Thyroid gland (tissue), 4 donors: ENCODE data around the gene NPHP4. TPM values are rescaled to one million over a fixed set of nuclear protein-coding genes. Genes with fewer than 3 reads are reported as not detected.

Experiments
- DNase-seq, 2 donors: peaks; one replicate each; pipeline ENCODE4 v3.0.0-alpha.2; 2019
- H3K27ac ChIP-seq, 3 donors: fragments of 200-600 bp; sonication (generic); 1 replicate in 2 of 3; 2 replicates in 1 of 3; pipeline ENCODE4 v1.5.1; 2016 to 2019; ENCODE audit warnings: mild to moderate bottlenecking in 1 of 3, moderate library complexity in 1 of 3
- H3K27me3 ChIP-seq: fragments of 200-600 bp; sonication (generic); one replicate; pipeline ENCODE4 v1.5.1; 2019
- H3K36me3 ChIP-seq, 2 donors: fragments of 200-600 bp; sonication (generic); one replicate each; pipeline ENCODE4 v1.5.1; 2016 to 2019
- H3K4me1 ChIP-seq, 2 donors: fragments of 200-600 bp; sonication (generic); one replicate each; pipeline ENCODE4 v1.5.1; 2017 to 2019
- H3K4me3 ChIP-seq, 3 donors: fragments of 200-600 bp; sonication (generic); replicated peaks in 1 of 3; 1 replicate in 2 of 3; 2 replicates in 1 of 3; pipeline ENCODE4 v1.5.1; 2016; ENCODE audit warnings: mild to moderate bottlenecking in 1 of 3
- H3K9me3 ChIP-seq: fragments of 200-600 bp; sonication (generic); one replicate; pipeline ENCODE4 v1.5.1; 2017
- POLR2A ChIP-seq, 2 donors: fragments of 450-650 bp; IDR thresholded peaks; one replicate each; pipeline ENCODE4 v1.6.1; 2017; ENCODE audit warnings: antibody characterized with exemption in 2 of 2, mild to moderate bottlenecking in 2 of 2, moderate library complexity in 1 of 2
- WGBS, 2 donors: methylation state at CpG; one replicate each; pipeline ENCODE4 v1.1.5; 2017; 5-methylcytosine and 5-hydroxymethylcytosine counted together
- intact Hi-C: fragments of 100-400 bp; cut with DNase I; formaldehyde crosslinking; loops from one replicate; pipeline ENCODE4 v1.15.1; 2023
- total RNA-seq, 4 donors: library from RNA; depleted of rRNA; stranded (reverse); fragments of >200 nt; gene quantifications; one replicate each; pipeline ENCODE4 v1.2.3, GENCODE V29; 2016
- TF ChIP-seq, protein P1 (sequence below), 6 experiments: fragments of 200-600 bp in 3 of 6; fragments of 450-650 bp in 3 of 6; sonication (generic) in 3 of 6; IDR thresholded peaks; one replicate each; pipeline ENCODE4 v1.5.1; 2016 to 2019; ENCODE audit warnings: antibody characterized with exemption in 6 of 6, mild to moderate bottlenecking in 2 of 6, inconsistent platforms in 1 of 6, moderate library complexity in 1 of 6

The NPHP4 gene
- total RNA-seq, 4 donors from 2014 or later = 24.3 to 48.3 (median 30.4) TPM

DNA sequence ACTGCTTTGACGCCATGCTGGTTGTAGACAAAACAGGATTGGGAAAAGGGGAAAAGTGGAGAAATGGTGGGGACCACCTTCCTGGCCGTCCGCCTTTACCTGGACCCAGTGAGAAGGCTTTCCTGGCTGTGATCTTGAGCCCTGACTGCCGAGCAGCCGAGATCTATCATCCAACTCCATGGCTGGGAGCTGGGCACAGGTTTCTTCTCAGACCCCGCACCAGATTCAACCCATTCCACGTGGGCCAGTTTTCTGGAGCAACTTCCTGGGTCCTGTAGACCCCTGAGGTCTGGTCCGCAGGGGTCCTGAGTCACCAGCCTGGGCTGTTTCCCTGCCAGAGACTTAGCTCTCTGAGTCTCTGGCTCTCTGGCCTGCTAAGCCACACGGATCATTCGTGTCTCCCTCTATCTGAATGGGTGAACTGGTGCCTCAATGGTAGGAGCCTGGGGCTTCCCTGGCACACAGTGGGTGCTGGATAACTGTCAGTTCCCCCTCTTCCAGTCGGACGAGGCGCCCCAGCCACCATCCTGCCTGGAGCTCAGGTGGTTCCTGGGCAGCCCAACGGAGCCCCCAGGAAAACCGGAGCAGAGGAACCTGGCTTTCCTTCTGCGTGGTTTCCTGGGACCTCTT lies 4.5 kb upstream of the NPHP4 start:
- Histone ChIP-seq H3K4me1 (peaks cover 8 to 9% of the 10 kb centered on the region in 2 donors), H3K27me3 (no peaks in the 10 kb centered on the region), H3K9me3 (no peaks in the 10 kb centered on the region), H3K36me3 (no peaks in the 10 kb centered on the region), H3K27ac (no peak overlapping the region), H3K4me3 (no peak overlapping the region)
- 81 to 87% methylated on average over 13 to 16 of the region's 16 CpGs for WGBS, 2 donors
- TF ChIP-seq, protein P1, sequence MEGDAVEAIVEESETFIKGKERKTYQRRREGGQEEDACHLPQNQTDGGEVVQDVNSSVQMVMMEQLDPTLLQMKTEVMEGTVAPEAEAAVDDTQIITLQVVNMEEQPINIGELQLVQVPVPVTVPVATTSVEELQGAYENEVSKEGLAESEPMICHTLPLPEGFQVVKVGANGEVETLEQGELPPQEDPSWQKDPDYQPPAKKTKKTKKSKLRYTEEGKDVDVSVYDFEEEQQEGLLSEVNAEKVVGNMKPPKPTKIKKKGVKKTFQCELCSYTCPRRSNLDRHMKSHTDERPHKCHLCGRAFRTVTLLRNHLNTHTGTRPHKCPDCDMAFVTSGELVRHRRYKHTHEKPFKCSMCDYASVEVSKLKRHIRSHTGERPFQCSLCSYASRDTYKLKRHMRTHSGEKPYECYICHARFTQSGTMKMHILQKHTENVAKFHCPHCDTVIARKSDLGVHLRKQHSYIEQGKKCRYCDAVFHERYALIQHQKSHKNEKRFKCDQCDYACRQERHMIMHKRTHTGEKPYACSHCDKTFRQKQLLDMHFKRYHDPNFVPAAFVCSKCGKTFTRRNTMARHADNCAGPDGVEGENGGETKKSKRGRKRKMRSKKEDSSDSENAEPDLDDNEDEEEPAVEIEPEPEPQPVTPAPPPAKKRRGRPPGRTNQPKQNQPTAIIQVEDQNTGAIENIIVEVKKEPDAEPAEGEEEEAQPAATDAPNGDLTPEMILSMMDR (IDR thresholded peaks at IDR 0.05) = no peak
- no peak for TF ChIP-seq POLR2A (IDR thresholded peaks at IDR 0.05)
- intact Hi-C loops = no loop called here
- DNase-seq = no peak

DNA sequence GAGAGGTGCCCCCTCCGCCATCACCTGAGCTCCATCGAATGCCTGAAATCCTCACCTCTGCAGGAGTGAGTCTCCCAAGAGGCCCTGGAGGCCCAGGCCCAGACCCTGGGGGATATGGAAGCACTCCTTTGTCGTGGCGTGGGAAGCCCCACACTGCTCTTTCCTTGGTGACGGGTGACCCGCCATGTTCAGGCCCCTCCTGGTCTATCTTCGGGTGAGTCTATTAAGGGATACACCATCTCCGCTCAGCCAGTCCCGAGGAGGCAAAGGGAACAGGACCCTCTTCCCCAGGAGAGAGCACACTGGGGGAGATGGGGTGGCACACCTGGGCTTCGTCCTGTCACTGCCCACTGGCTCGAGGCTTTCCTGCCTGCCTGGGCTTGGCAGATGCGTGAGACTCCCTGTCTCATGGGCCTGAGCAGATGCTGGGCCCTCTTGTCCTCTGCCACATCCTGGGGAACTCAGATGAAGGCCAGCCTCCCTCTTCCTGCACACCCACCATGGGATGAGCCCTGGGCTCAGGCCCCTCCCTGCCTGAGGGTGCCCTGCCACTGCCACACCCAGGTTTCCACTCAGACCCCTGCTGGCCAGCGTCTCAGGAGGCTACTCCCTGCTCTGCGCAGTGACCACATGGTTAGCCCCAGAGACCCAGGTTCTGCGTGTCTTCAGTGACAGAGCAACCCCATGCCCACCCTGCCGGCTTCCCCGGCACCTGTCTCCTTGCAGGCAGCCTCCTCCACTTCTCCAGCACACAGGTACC lies 3.8 kb upstream of the NPHP4 start:
- no peaks in the 10 kb centered on the region for H3K36me3 ChIP-seq
- no peak overlapping the region for H3K27ac ChIP-seq
- TF ChIP-seq POLR2A (IDR thresholded peaks at IDR 0.05) = no peak
- TF ChIP-seq, protein P1 (IDR thresholded peaks at IDR 0.05) = no peak
- intact Hi-C loops = no loop called here
- no peak for DNase-seq
- no peaks in the 10 kb centered on the region for H3K9me3 ChIP-seq
- H3K4me1 ChIP-seq = peaks cover 11 to 12% of the 10 kb centered on the region in 2 donors
- no peaks in the 10 kb centered on the region for H3K27me3 ChIP-seq
- no peak overlapping the region for H3K4me3 ChIP-seq
- 94 to 96% methylated on average over 13 to 17 of the region's 17 CpGs for WGBS, 2 donors

DNA sequence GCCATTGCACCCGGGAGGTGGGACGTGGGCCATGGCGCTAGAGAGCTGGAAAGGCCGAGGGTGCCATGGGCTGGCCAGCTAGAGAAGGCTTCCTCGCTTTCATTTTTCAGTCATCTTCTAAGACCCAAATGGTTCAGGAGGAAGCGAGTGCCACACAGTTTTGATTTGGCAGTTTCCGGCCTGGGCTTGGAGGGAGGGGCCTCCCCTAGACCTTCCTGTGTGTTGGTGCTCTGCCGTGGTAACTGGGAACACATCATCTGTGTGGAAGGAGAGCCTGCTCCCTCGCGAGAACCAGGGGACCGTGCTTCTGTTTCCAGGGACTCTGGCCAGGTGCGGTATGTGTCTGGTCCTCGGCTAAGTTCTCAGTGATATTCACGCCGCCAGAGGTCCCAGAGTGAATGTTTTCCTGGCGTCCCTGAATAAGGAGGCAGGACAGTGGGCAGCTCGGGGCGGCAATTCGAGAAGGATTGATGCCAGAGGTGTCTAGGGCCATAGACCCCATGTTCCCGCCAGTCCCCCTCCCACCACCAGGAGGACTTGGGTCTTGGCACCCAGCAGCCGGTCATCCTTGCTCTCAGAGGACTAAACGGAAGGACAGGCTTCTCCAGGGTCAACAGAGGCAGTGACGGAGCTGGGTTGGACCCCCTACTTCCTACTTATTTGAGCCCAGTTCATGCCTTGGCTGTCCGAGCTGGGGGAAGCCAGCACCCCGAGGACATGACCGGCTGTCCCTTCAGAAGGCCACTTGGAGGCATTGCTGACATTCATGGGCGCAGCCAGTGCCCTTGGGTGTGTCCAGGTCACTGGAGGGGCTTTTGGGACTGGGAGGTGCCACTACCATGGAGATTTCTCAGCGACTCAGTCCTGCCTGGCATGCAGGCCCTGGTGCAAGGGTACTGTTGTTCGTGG lies 2.7 kb upstream of the NPHP4 start:
- intact Hi-C loops = no loop called here
- 85 to 86% methylated on average over 16 to 18 of the region's 29 CpGs for WGBS, 2 donors
- Histone ChIP-seq H3K9me3 (no peaks in the 10 kb centered on the region), H3K4me3 (no peak overlapping the region), H3K27me3 (no peaks in the 10 kb centered on the region), H3K4me1 (peaks cover 16 to 19% of the 10 kb centered on the region in 2 donors), H3K36me3 (no peaks in the 10 kb centered on the region), H3K27ac (no peak overlapping the region)
- DNase-seq = no peak
- TF ChIP-seq, protein P1 (IDR thresholded peaks at IDR 0.05) = no peak
- TF ChIP-seq POLR2A (IDR thresholded peaks at IDR 0.05) = no peak

DNA sequence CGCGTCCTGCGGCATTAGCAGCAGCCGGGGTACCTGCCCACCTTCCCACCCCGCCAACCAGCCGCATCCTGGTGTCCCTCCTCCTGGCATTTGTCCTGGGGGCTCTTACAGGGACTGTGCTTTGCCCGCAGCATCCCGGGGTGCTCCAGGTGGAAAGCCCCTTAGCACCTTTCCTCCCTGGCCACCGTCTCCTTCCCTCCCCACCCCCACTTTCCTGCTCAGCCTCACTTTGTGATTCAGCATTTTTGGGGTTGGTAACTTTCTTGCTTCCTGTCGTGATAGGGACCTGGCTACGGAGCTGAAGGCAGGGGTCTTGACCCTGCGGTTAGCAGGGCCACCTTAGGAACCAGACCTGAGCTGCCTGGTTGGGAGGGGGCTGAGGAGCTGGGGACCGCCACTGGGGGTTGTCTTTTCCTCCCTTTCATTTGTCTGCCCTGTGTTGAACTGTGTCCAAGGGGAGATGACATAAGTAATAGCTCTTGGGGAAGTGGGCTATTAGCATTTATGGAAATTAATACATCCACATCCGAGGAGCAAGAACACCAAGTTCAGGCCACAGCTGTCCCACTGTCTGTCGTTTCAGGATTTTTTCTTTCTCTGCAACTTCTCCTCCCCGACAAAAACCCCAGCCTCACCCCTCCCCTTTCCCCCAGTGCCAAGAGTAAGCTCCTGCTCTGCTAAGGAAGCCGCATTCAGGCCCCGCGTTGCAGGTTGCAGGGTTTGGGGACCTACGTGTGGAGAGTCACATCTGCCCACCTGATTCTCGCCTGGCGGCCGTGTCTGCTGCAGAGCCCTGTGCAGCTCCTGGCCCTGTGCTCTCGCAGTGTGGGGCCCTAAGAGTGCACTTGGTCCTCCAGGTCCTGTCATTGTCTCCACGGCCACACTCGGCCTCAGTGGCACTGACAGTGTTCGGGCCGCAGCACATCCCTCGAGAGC lies 1.6 kb upstream of the NPHP4 start:
- WGBS, 2 donors = 32 to 42% methylated on average over 22 to 26 of the region's 29 CpGs
- Histone ChIP-seq H3K9me3 (no peaks in the 10 kb centered on the region), H3K27me3 (no peaks in the 10 kb centered on the region), H3K4me1 (peaks cover 16 to 19% of the 10 kb centered on the region in 2 donors), H3K27ac (no peak overlapping the region), H3K36me3 (no peaks in the 10 kb centered on the region), H3K4me3 (peak overlapping the region in 1 of 3 donors; percentile 80)
- intact Hi-C loops = no loop called here
- DNase-seq = no peak
- TF ChIP-seq POLR2A (IDR thresholded peaks at IDR 0.05) = no peak
- TF ChIP-seq, protein P1 (IDR thresholded peaks at IDR 0.05) = no peak
